GF-D8 (cell line): ENCODE data around the gene GRK6.

Experiments used
- DNase-seq: peaks from one replicate; lab custom pipeline; 2025; lab: John Stamatoyannopoulos, UW

Gene GRK6

GRCh38 chr5:177453852-177454396, 27.4 kb downstream of the GRK6 start:
- DNase-seq = no peak

- DNase-seq = peak; percentile 64
Observed at GRCh38 chr5:177454397-177455035, 28.0 kb downstream of the GRK6 start.

GRCh38 chr5:177455036-177455660, 28.7 kb downstream of the GRK6 start:
- DNase-seq = peak; percentile 26

GRCh38 chr5:177455661-177456590, 29.4 kb downstream of the GRK6 start:
- peak; percentile 50 for DNase-seq

GRCh38 chr5:177456591-177456964, 30.1 kb downstream of the GRK6 start:
- DNase-seq = no peak

GRCh38 chr5:177456976-177457851, 30.7 kb downstream of the GRK6 start:
- DNase-seq = peak; percentile 50

GRCh38 chr5:177457852-177458681, 31.6 kb downstream of the GRK6 start:
- no peak for DNase-seq

GRCh38 chr5:177458912-177459350, 32.5 kb downstream of the GRK6 start:
- DNase-seq = no peak

- DNase-seq = no peak
Observed at GRCh38 chr5:177459357-177459756, 32.9 kb downstream of the GRK6 start.

GRCh38 chr5:177459819-177460628, 33.5 kb downstream of the GRK6 start:
- DNase-seq = no peak

- DNase-seq = peak; percentile 49
Observed at GRCh38 chr5:177462021-177462670, 35.7 kb downstream of the GRK6 start.

GRCh38 chr5:177465044-177465443, 38.6 kb downstream of the GRK6 start:
- DNase-seq = no peak

GRCh38 chr5:177466861-177467260, 40.4 kb downstream of the GRK6 start:
- DNase-seq = no peak

GRCh38 chr5:177467436-177467835, 41.0 kb downstream of the GRK6 start:
- no peak for DNase-seq

- no peak for DNase-seq
Observed at GRCh38 chr5:177468329-177468684, 41.8 kb downstream of the GRK6 start.

GRCh38 chr5:177468685-177469628, 42.5 kb downstream of the GRK6 start:
- no peak for DNase-seq

- no peak for DNase-seq
Observed at GRCh38 chr5:177469750-177470525, 43.5 kb downstream of the GRK6 start.
